Transverse colon (tissue), 4 donors: ENCODE measurements around the gene AGPAT3.

Experiments
- CTCF ChIP-seq, 5 experiments: fragments of 200-600 bp in 3 of 5; fragments of 450-650 bp in 2 of 5; sonication (generic) in 3 of 5; IDR thresholded peaks; 1 replicate in 2 of 5; 2 replicates in 3 of 5; pipeline ENCODE4 v1.5.1; 2016 to 2017; ENCODE audit warnings: antibody characterized with exemption in 5 of 5, inconsistent platforms in 3 of 5, mild to moderate bottlenecking in 2 of 5, moderate library complexity in 1 of 5
- POLR2A ChIP-seq: fragments of 450-650 bp; IDR thresholded peaks from one replicate; pipeline ENCODE4 v1.6.1; 2016; ENCODE audit warnings: antibody characterized with exemption, mild to moderate bottlenecking, moderate library complexity
- POLR2AphosphoS5 ChIP-seq, 3 donors: sonication (generic); formaldehyde crosslinking; IDR thresholded peaks; one replicate each; pipeline ENCODE4 v1.6.1; 2016; ENCODE audit warnings: antibody characterized with exemption in 3 of 3

GRCh38 chr21:43819511-43820405, 45.3 kb upstream of the AGPAT3 start:
- TF ChIP-seq POLR2AphosphoS5 (IDR thresholded peaks at IDR 0.05) (no peak), CTCF (IDR thresholded peaks at IDR 0.05) (no peak), POLR2A (no peak)
